Measurements from ENCODE around the gene NCBP1. TPM values are rescaled to one million over a fixed set of nuclear protein-coding genes. Genes with fewer than 3 reads are reported as not detected.
"Not testable (repeated sequence)": the region's sequence is repeated elsewhere in the genome, so short reads cannot be mapped to it uniquely, and the experiment has no call there.

The NCBP1 gene, protein sequence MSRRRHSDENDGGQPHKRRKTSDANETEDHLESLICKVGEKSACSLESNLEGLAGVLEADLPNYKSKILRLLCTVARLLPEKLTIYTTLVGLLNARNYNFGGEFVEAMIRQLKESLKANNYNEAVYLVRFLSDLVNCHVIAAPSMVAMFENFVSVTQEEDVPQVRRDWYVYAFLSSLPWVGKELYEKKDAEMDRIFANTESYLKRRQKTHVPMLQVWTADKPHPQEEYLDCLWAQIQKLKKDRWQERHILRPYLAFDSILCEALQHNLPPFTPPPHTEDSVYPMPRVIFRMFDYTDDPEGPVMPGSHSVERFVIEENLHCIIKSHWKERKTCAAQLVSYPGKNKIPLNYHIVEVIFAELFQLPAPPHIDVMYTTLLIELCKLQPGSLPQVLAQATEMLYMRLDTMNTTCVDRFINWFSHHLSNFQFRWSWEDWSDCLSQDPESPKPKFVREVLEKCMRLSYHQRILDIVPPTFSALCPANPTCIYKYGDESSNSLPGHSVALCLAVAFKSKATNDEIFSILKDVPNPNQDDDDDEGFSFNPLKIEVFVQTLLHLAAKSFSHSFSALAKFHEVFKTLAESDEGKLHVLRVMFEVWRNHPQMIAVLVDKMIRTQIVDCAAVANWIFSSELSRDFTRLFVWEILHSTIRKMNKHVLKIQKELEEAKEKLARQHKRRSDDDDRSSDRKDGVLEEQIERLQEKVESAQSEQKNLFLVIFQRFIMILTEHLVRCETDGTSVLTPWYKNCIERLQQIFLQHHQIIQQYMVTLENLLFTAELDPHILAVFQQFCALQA
- total RNA-seq: 44.2 and 44.8 TPM in 2 replicates

DNA sequence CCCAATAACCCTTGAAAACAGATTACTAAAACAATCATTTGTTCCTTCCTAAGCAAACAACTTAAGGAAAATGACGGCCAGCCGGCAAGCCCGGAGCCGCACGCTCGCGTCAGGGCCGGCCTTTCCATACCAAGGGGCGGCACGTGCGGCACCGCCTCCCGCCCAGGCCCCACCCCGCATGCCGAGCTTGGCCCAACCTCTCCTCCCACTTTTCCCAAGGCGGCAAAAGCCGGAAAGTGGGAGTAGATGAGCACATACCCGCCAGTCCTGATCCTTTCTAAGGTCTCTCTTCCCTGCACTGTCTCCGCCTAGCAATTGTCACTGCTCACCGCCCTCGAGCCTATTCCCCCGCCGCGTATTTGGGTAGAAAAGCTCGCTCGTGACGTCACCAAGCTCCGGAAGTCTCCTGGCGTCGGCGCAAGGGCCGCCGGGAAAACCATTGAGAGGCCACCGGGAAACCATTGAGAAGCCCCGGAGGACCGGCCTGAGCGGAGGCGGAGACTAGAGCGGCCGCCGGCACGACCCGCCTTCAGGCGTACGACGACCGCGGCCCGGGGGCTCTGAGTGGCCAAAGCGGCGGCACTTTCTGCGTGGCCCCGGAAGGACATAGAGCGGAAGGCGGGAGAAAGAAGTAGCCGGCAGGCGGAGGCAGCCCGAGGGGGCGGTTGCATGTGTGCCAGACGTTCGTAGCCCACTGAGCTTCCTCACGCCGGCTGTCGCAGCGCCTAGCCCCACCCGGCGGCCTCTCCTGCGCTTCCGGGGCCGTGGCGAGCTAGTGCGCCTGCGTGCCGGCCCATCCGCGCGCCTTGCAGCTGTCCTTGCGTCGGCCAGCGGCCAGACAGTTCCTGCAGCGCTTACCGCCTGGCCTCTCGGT, at the start of gene NCBP1, which contains the start of gene TSTD2:
NCBP1 (plus strand) TSS at position 837 of the 874 bp plus-strand sequence. CDS start 61 bp downstream, outside the sequence.
TSTD2 (minus strand) TSS at position 384 of the 874 bp plus-strand sequence. CDS start 5,806 bp downstream, outside the sequence.
- peak; percentile 96 for DNase-seq (ENCODE audit: low spot score)
- Mint-ChIP-seq H3K27me3 (ENCODE audit: low read depth) (no peaks in the 10 kb centered on the region), H3K4me1 (ENCODE audit: low read depth) (peaks cover 46% of the 10 kb centered on the region), H3K9me3 (no peaks in the 10 kb centered on the region), H3K27ac (peak within 1 kb of the TSS; percentile 98), H3K36me3 (ENCODE audit: low read depth) (peaks cover 32% of the 10 kb centered on the region), H3K4me3 (ENCODE audit: low read depth) (peak within 1 kb of the TSS; percentile 89)
- intact Hi-C loops (cut with micrococcal nuclease): loop anchor here (1.0 to 10.0 kb wide), 9 partner anchors 64 to 1218 kb away; partner anchors contain the start of genes NANS, TBC1D2, TRMO and XPA

DNA sequence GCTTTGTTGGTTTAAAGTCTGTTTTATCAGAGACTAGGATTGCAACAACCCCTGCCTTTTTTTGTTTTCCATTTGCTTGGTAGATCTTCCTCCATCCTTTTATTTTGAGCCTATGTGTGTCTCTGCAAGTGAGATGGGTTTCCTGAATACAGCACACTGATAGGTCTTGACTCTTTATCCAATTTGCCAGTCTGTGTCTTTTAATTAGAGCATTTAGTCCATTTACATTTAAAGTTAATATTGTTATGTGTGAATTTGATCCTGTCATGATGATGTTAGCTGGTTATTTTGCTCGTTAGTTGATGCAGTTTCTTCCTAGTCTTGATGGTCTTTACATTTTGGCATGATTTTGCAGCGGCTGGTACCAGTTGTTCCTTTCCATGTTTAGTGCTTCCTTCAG, 48.8 kb upstream of the NCBP1 start:
- H3K9me3 Mint-ChIP-seq; H3K4me3 Mint-ChIP-seq (ENCODE audit: low read depth); H3K36me3 Mint-ChIP-seq (ENCODE audit: low read depth); H3K27ac Mint-ChIP-seq; H3K27me3 Mint-ChIP-seq (ENCODE audit: low read depth); DNase-seq (ENCODE audit: low spot score); H3K4me1 Mint-ChIP-seq (ENCODE audit: low read depth); intact Hi-C loops (cut with micrococcal nuclease): not testable (repeated sequence)

DNA sequence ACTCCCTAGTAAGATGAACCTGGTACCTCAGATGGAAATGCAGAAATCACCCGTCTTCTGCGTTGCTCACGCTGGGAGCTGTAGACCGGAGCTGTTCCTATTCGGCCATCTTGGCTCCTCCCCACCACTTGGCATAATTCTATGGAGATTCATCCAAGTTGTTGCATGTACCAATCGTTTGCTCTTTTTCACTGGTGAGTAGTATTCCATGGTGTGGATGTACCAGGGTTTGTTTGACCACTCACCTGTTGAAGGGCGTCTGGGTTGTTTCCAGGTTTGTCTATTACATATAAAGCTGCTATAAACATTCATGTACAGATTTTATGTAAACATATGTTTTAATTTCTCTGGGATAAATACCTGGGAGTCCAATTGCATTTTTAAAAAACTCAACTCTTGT, 46.7 kb upstream of the NCBP1 start:
- not testable (repeated sequence) for DNase-seq (ENCODE audit: low spot score); H3K27me3 Mint-ChIP-seq (ENCODE audit: low read depth)

DNA sequence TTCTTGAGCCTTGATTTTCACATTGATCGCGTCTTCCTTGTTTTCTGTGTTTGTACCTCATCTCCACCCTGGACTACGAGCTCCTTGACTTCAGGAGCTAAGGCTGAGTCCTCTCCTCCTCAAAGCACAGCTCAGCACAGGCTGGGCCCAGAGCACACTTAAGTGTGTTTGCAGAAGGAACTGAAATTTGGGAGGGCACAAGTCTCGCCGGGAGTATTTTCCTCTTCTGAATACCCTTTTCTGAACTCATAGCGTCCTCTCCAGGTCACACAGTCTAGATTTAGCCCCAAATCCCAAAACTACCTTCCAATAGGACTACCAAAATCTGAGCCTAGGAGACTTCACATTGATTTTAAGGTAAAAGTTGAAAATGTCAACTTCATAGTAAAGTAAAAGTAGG, 42.1 kb upstream of the NCBP1 start:
- Mint-ChIP-seq H3K27ac (no peak overlapping the region), H3K4me1 (ENCODE audit: low read depth) (no peaks in the 10 kb centered on the region), H3K36me3 (ENCODE audit: low read depth) (no peaks in the 10 kb centered on the region), H3K27me3 (ENCODE audit: low read depth) (peaks cover 2% of the 10 kb centered on the region), H3K9me3 (peaks cover 4% of the 10 kb centered on the region), H3K4me3 (ENCODE audit: low read depth) (no peak overlapping the region)
- intact Hi-C loops (cut with micrococcal nuclease): loop anchor here (10.0 kb wide), 1 partner anchor 737 kb away; the partner anchor contains the start of gene ZNF782
- no peak for DNase-seq (ENCODE audit: low spot score)

More for the DNA sequence above, 46.7 kb upstream of the NCBP1 start:
- H3K27ac Mint-ChIP-seq; H3K9me3 Mint-ChIP-seq; H3K36me3 Mint-ChIP-seq (ENCODE audit: low read depth); H3K4me3 Mint-ChIP-seq (ENCODE audit: low read depth); H3K4me1 Mint-ChIP-seq (ENCODE audit: low read depth); intact Hi-C loops (cut with micrococcal nuclease): not testable (repeated sequence)

DNA sequence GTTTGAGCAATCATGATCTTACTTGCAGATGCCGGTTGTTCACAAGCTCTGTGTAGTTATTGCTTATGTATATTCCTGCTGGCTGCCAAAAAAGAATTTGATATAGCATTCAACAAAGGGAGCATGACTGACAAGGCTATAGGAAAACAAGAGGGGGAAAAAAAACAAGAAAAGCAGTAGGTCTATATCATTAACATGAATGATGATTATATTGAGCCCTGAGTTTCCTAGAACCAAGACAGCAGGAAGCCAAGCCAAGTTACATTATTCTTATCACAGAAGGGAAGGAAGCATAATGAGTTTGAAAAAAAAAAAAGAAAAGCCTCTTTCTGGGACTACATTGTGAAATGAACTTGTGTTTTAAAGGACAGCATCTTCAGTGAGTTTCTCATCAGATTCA, 41.5 kb upstream of the NCBP1 start:
- Mint-ChIP-seq H3K4me1 (ENCODE audit: low read depth) (no peaks in the 10 kb centered on the region), H3K36me3 (ENCODE audit: low read depth) (no peaks in the 10 kb centered on the region), H3K9me3 (peaks cover 4% of the 10 kb centered on the region), H3K27ac (no peak overlapping the region), H3K4me3 (ENCODE audit: low read depth) (no peak overlapping the region), H3K27me3 (ENCODE audit: low read depth) (peaks cover 5% of the 10 kb centered on the region)
- intact Hi-C loops (cut with micrococcal nuclease): loop anchor here (10.0 kb wide), 1 partner anchor 737 kb away; the partner anchor contains the start of gene ZNF782
- DNase-seq (ENCODE audit: low spot score): no peak

DNA sequence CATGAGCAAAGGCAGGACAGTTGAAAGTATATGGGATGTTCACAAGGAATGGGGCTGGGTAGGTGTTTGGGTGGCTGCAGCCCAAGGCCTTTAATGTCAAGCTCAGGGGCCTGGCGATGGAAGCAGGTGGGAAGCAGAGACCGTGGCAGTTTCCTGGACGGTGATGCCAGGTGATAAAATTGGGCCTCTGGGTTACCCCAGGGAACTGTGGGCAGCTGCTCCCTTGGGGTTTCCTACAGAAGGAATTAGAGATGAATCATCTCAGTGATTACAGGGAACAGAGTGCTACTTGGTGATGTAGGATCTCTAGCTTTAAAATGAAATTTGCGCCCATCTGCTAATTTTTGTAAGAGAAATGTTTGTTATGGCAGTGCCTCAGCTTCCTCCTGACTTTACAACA, 39.7 kb upstream of the NCBP1 start:
- intact Hi-C loops (cut with micrococcal nuclease): loop anchor here (10.0 kb wide), 1 partner anchor 739 kb away; the partner anchor contains the start of gene ZNF782
- no peaks in the 10 kb centered on the region for H3K9me3 Mint-ChIP-seq
- no peaks in the 10 kb centered on the region for H3K36me3 Mint-ChIP-seq (ENCODE audit: low read depth)
- H3K4me3 Mint-ChIP-seq (ENCODE audit: low read depth): no peak overlapping the region
- DNase-seq (ENCODE audit: low spot score): no peak
- H3K27ac Mint-ChIP-seq: no peak overlapping the region
- peaks cover 3% of the 10 kb centered on the region for H3K4me1 Mint-ChIP-seq (ENCODE audit: low read depth)
- H3K27me3 Mint-ChIP-seq (ENCODE audit: low read depth): peaks cover 5% of the 10 kb centered on the region

DNA sequence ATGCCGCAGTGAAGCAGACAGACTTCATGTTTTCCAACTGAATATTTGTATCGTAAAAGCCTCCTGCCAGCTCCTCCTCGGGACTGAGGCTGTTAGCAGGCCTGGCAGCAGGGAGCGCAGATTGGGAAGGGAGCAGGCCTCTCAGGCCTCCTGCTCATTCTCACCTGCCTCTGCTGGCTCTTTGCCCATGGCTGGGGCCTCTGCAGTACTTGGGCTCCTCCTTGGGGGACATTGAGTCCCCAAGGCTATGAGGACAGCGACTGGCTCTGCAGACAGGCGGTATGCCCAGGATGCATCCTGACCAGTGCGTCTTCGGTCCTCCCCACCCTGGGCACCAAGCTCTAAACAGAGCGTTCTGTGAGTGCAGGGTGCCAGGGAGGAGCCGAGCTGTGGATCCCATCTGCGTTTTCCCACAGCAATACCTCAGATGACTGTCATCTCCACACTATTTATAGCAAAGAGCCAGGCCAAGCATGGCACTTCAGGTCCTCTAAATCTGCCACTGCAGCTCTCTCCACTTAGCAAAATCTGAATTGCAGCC, 39.2 kb upstream of the NCBP1 start:
- H3K36me3 Mint-ChIP-seq (ENCODE audit: low read depth): no peaks in the 10 kb centered on the region
- no peaks in the 10 kb centered on the region for H3K9me3 Mint-ChIP-seq
- no peak overlapping the region for H3K4me3 Mint-ChIP-seq (ENCODE audit: low read depth)
- no peak for DNase-seq (ENCODE audit: low spot score)
- peaks cover 5% of the 10 kb centered on the region for H3K27me3 Mint-ChIP-seq (ENCODE audit: low read depth)
- peaks cover 3% of the 10 kb centered on the region for H3K4me1 Mint-ChIP-seq (ENCODE audit: low read depth)
- intact Hi-C loops (cut with micrococcal nuclease): loop anchor here (10.0 kb wide), 1 partner anchor 740 kb away; the partner anchor contains the start of gene ZNF782
- H3K27ac Mint-ChIP-seq: no peak overlapping the region

DNA sequence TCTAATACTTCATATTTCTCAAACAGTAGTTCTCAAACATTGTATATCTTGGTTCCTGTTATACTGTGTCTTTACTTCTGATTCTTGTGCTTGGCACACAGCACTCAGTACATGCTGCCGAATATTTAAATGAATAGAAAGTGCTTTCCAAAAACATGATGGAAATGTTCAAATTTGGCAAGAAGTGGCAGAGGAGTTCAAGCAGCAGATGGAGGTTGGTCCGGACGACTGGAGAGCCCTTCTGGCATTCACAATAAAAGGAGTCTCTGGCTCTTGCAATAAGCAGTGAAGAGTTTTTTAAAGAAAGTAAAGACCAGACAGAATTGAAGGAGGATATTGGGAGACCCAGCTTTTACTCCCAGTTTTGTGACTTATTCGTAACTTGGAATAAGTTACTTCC, 36.7 kb upstream of the NCBP1 start:
- Mint-ChIP-seq H3K27me3 (ENCODE audit: low read depth) (peaks cover 3% of the 10 kb centered on the region), H3K9me3 (no peaks in the 10 kb centered on the region), H3K27ac (no peak overlapping the region), H3K4me1 (ENCODE audit: low read depth) (peaks cover 3% of the 10 kb centered on the region), H3K36me3 (ENCODE audit: low read depth) (peaks cover 18% of the 10 kb centered on the region), H3K4me3 (ENCODE audit: low read depth) (no peak overlapping the region)
- no peak for DNase-seq (ENCODE audit: low spot score)
- intact Hi-C loops (cut with micrococcal nuclease): loop anchor here (10.0 kb wide), 1 partner anchor 742 kb away; the partner anchor contains the start of gene ZNF782

DNA sequence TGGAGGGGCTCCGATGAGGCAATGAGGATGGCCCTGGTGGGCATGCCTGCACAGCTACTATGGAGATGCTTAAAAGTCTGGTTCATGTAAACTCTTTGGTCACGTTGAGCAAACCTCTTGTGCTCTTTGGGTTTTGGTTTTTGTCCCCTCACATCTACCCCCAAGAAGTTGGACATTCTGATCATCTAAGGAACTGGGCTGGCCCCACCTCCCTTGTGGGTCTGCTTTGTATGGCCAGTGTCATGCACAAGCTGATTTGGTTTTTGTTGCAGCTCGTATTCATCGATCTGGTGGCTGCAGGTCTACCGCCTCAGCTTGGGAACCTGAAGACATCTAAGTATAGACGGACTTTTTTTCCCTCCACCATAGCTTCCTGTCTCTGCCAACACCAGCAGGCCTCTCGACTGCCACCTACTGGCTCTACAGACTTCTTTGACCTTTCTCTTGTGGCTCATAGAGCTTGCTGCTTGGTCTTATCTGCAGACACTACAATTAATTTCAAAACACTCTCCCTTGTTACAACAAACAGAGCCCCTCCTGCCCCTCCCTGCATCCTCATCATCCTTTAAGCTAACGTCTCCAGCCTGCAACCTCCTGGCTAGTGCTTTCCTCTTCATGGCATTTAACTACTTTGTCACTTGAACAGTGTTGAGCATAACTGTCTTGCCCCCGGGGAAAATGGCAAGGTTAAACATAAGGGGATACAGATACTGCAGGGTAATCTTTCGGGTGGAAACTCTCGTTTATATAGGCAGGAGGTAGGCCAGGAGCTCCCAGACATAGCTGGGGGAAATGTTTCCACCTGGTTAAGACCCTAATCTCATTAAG, 34.9 kb upstream of the NCBP1 start:
- H3K4me1 Mint-ChIP-seq (ENCODE audit: low read depth): peaks cover 3% of the 10 kb centered on the region
- no peak overlapping the region for H3K27ac Mint-ChIP-seq
- peaks cover 3% of the 10 kb centered on the region for H3K27me3 Mint-ChIP-seq (ENCODE audit: low read depth)
- no peak overlapping the region for H3K4me3 Mint-ChIP-seq (ENCODE audit: low read depth)
- intact Hi-C loops (cut with micrococcal nuclease): loop anchor here (1.0 to 10.0 kb wide), 3 partner anchors 130 to 744 kb away; partner anchors contain the start of gene ZNF782
- peak; percentile 64 for DNase-seq (ENCODE audit: low spot score)
- peaks cover 31% of the 10 kb centered on the region for H3K36me3 Mint-ChIP-seq (ENCODE audit: low read depth)
- no peaks in the 10 kb centered on the region for H3K9me3 Mint-ChIP-seq

DNA sequence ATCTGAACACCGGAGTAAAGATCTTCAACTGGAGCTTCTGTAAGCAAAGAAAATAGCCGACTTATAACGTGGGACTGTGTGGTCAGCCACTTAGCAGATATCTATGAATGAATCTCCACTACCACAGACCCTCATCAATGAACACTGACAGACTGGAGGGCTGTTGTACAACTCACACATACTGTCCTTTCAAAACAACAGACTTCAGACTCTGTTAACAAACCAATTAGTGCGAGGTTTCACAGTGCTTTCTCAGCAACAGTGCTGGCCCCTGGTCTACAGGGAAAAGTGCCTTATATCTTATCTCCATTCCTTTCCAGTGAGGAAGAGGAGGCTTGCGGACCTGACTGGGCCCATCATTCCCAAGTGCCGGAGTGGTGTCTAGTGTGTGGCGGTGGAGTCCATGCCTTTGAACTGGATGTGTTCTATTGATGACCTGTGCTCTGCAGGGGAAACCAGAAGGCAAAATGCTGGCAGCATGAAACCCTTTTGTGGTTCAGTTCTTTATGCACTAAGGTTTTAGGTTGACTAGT, 34.2 kb upstream of the NCBP1 start:
- Mint-ChIP-seq H3K9me3 (no peaks in the 10 kb centered on the region), H3K36me3 (ENCODE audit: low read depth) (peaks cover 31% of the 10 kb centered on the region), H3K27ac (no peak overlapping the region), H3K4me1 (ENCODE audit: low read depth) (peaks cover 3% of the 10 kb centered on the region), H3K4me3 (ENCODE audit: low read depth) (no peak overlapping the region), H3K27me3 (ENCODE audit: low read depth) (peaks cover 3% of the 10 kb centered on the region)
- DNase-seq (ENCODE audit: low spot score): no peak
- intact Hi-C loops (cut with micrococcal nuclease): loop anchor here (10.0 kb wide), 1 partner anchor 745 kb away; the partner anchor contains the start of gene ZNF782

Measured in activated T-helper 2 cell treated with anti-CD3 and anti-CD28 coated beads, Interferon-gamma antibody, Interleukin-2, Interleukin-4, amounts not matched to agents 10 μg/mL and 5 μg/mL and 100 μg/mL, durations not matched to agents 14 hours and 24 hours and 36 hours (primary cell).